ENCODE results near the gene MINDY2.
A peak's percentile ranks its signal among the peaks of the same experiment; 100 is the strongest.
"Not testable (repeated sequence)": the region's sequence is repeated elsewhere in the genome, so short reads cannot be mapped to it uniquely, and the experiment has no call there.

The MINDY2 gene

GRCh38 chr15:58867926-58868325 lies 96.8 kb downstream of the MINDY2 start:
- CTCF ChIA-PET = no interaction called here
- peaks cover 20% of the 10 kb centered on the region for H3K4me1 Mint-ChIP-seq
- H3K9me3 Mint-ChIP-seq = no peaks in the 10 kb centered on the region
- H3K27me3 Mint-ChIP-seq = peaks cover 10% of the 10 kb centered on the region
- no peak overlapping the region for H3K4me3 Mint-ChIP-seq
- no peaks in the 10 kb centered on the region for H3K36me3 Mint-ChIP-seq
- H3K27ac Mint-ChIP-seq = no peak overlapping the region
- no peak for DNase-seq

GRCh38 chr15:58870451-58870850 lies 99.3 kb downstream of the MINDY2 start:
- no peak for DNase-seq
- Mint-ChIP-seq H3K9me3 (no peaks in the 10 kb centered on the region), H3K4me1 (peaks cover 9% of the 10 kb centered on the region), H3K27me3 (no peaks in the 10 kb centered on the region), H3K4me3 (no peak overlapping the region), H3K27ac (no peak overlapping the region), H3K36me3 (no peaks in the 10 kb centered on the region)
- CTCF ChIA-PET = no interaction called here

GRCh38 chr15:58873267-58873666 lies 102.2 kb downstream of the MINDY2 start:
- H3K4me3 Mint-ChIP-seq = no peak overlapping the region
- H3K36me3 Mint-ChIP-seq = peaks cover 16% of the 10 kb centered on the region
- DNase-seq = no peak
- no peaks in the 10 kb centered on the region for H3K27me3 Mint-ChIP-seq
- no peaks in the 10 kb centered on the region for H3K9me3 Mint-ChIP-seq
- H3K4me1 Mint-ChIP-seq = no peaks in the 10 kb centered on the region
- CTCF ChIA-PET = no interaction called here
- H3K27ac Mint-ChIP-seq = no peak overlapping the region

GRCh38 chr15:58875343-58875742 lies 104.2 kb downstream of the MINDY2 start:
- no peaks in the 10 kb centered on the region for H3K27me3 Mint-ChIP-seq
- H3K4me3 Mint-ChIP-seq = no peak overlapping the region
- no peak overlapping the region for H3K27ac Mint-ChIP-seq
- peaks cover 33% of the 10 kb centered on the region for H3K36me3 Mint-ChIP-seq
- CTCF ChIA-PET = no interaction called here
- no peak for DNase-seq
- no peaks in the 10 kb centered on the region for H3K4me1 Mint-ChIP-seq
- no peaks in the 10 kb centered on the region for H3K9me3 Mint-ChIP-seq

- H3K27me3 Mint-ChIP-seq = no peaks in the 10 kb centered on the region
- no peak overlapping the region for H3K27ac Mint-ChIP-seq
- H3K36me3 Mint-ChIP-seq = peaks cover 41% of the 10 kb centered on the region
- H3K9me3 Mint-ChIP-seq = no peaks in the 10 kb centered on the region
- DNase-seq = no peak
- no peak overlapping the region for H3K4me3 Mint-ChIP-seq
- no peaks in the 10 kb centered on the region for H3K4me1 Mint-ChIP-seq
- CTCF ChIA-PET = no interaction called here
These were observed 105.4 kb downstream of the MINDY2 start for GRCh38 chr15:58876306-58877106.

- Mint-ChIP-seq H3K27ac (no peak overlapping the region), H3K36me3 (peaks cover 50% of the 10 kb centered on the region), H3K4me3 (no peak overlapping the region), H3K9me3 (no peaks in the 10 kb centered on the region), H3K4me1 (no peaks in the 10 kb centered on the region), H3K27me3 (no peaks in the 10 kb centered on the region)
- CTCF ChIA-PET = interaction anchor here (1.1 kb wide), 1 partner anchor 39 kb away, joined by 3 read pairs; no protein-coding TSS in a partner anchor
- no peak for DNase-seq
These were observed 107.1 kb downstream of the MINDY2 start for GRCh38 chr15:58877999-58878825.

- H3K27me3 Mint-ChIP-seq = no peaks in the 10 kb centered on the region
- peaks cover 63% of the 10 kb centered on the region for H3K36me3 Mint-ChIP-seq
- no peaks in the 10 kb centered on the region for H3K9me3 Mint-ChIP-seq
- H3K4me1 Mint-ChIP-seq = no peaks in the 10 kb centered on the region
- no peak overlapping the region for H3K4me3 Mint-ChIP-seq
- CTCF ChIA-PET = interaction anchor here (0.6 to 0.9 kb wide), 2 partner anchors 480 to 613 kb away, joined by 3 to 4 read pairs; no protein-coding TSS in a partner anchor
- H3K27ac Mint-ChIP-seq = no peak overlapping the region
- no peak for DNase-seq
These were observed 109.2 kb downstream of the MINDY2 start for GRCh38 chr15:58880320-58880719.

GRCh38 chr15:58882243-58882642 lies 111.1 kb downstream of the MINDY2 start:
- Mint-ChIP-seq H3K27ac (no peak overlapping the region), H3K9me3 (no peaks in the 10 kb centered on the region), H3K4me1 (no peaks in the 10 kb centered on the region), H3K27me3 (no peaks in the 10 kb centered on the region), H3K4me3 (no peak overlapping the region), H3K36me3 (peaks cover 66% of the 10 kb centered on the region)
- CTCF ChIA-PET = no interaction called here
- no peak for DNase-seq

GRCh38 chr15:58883926-58884325 lies 112.8 kb downstream of the MINDY2 start:
- not testable (repeated sequence) for H3K9me3 Mint-ChIP-seq, H3K4me1 Mint-ChIP-seq, DNase-seq, H3K27ac Mint-ChIP-seq, H3K4me3 Mint-ChIP-seq, H3K27me3 Mint-ChIP-seq
- peaks cover 69% of the 10 kb centered on the region for H3K36me3 Mint-ChIP-seq
- CTCF ChIA-PET = interaction anchor here (0.7 kb wide), 1 partner anchor 103 kb away, joined by 3 read pairs; no protein-coding TSS in a partner anchor

- CTCF ChIA-PET = no interaction called here
- Mint-ChIP-seq H3K27ac (no peak overlapping the region), H3K4me3 (no peak overlapping the region), H3K4me1 (no peaks in the 10 kb centered on the region), H3K9me3 (no peaks in the 10 kb centered on the region), H3K27me3 (no peaks in the 10 kb centered on the region), H3K36me3 (peaks cover 68% of the 10 kb centered on the region)
- no peak for DNase-seq
These were observed 115.8 kb downstream of the MINDY2 start for GRCh38 chr15:58886921-58887320.

GRCh38 chr15:58889363-58889762 lies 118.3 kb downstream of the MINDY2 start:
- H3K4me1 Mint-ChIP-seq = no peaks in the 10 kb centered on the region
- CTCF ChIA-PET = no interaction called here
- DNase-seq = no peak

GRCh38 chr15:58898150-58898680 lies 127.1 kb downstream of the MINDY2 start:
- no peak overlapping the region for H3K4me3 Mint-ChIP-seq
- peaks cover 56% of the 10 kb centered on the region for H3K36me3 Mint-ChIP-seq
- H3K9me3 Mint-ChIP-seq = no peaks in the 10 kb centered on the region
- CTCF ChIA-PET = interaction anchor here (0.7 kb wide), 1 partner anchor 248 kb away, joined by 3 read pairs; no protein-coding TSS in a partner anchor
- H3K4me1 Mint-ChIP-seq = peaks cover 4% of the 10 kb centered on the region
- H3K27me3 Mint-ChIP-seq = no peaks in the 10 kb centered on the region
- DNase-seq = no peak
- H3K27ac Mint-ChIP-seq = no peak overlapping the region

More at GRCh38 chr15:58889363-58889762, 118.3 kb downstream of the MINDY2 start:
- Mint-ChIP-seq H3K27ac (no peak overlapping the region), H3K4me3 (no peak overlapping the region), H3K27me3 (no peaks in the 10 kb centered on the region), H3K9me3 (no peaks in the 10 kb centered on the region), H3K36me3 (peaks cover 72% of the 10 kb centered on the region)

- H3K27me3 Mint-ChIP-seq = no peaks in the 10 kb centered on the region
These were observed 129.5 kb downstream of the MINDY2 start for GRCh38 chr15:58900631-58901030.

GRCh38 chr15:58908550-58909309 lies 137.6 kb downstream of the MINDY2 start:
- DNase-seq = no peak
- Mint-ChIP-seq H3K4me3 (no peak overlapping the region), H3K27me3 (no peaks in the 10 kb centered on the region), H3K4me1 (peaks cover 40% of the 10 kb centered on the region), H3K9me3 (no peaks in the 10 kb centered on the region), H3K36me3 (peaks cover 48% of the 10 kb centered on the region), H3K27ac (peak overlapping the region; percentile 81)
- CTCF ChIA-PET = no interaction called here

More at GRCh38 chr15:58900631-58901030, 129.5 kb downstream of the MINDY2 start:
- peaks cover 47% of the 10 kb centered on the region for H3K36me3 Mint-ChIP-seq
- DNase-seq = no peak
- CTCF ChIA-PET = no interaction called here
- H3K9me3 Mint-ChIP-seq = no peaks in the 10 kb centered on the region
- peaks cover 4% of the 10 kb centered on the region for H3K4me1 Mint-ChIP-seq
- no peak overlapping the region for H3K27ac Mint-ChIP-seq
- H3K4me3 Mint-ChIP-seq = no peak overlapping the region
